Glutamatergic neuron (in vitro differentiated cells): Measurements from ENCODE around the gene NNAT. TPM values are rescaled to one million over a fixed set of nuclear protein-coding genes. Genes with fewer than 3 reads are reported as not detected.
A peak's percentile ranks its signal among the peaks of the same experiment; 100 is the strongest.
"Not testable (repeated sequence)": the region's sequence is repeated elsewhere in the genome, so short reads cannot be mapped to it uniquely, and the experiment has no call there.

Experiments used
- DNase-seq: peaks from one replicate; pipeline ENCODE4 v3.0.0; 2022
- H3K27ac Mint-ChIP-seq: one replicate; pipeline ENCODE4 v1.8.0; 2020; ENCODE audit warnings: mild to moderate bottlenecking, mixed read lengths, inconsistent platforms; ENCODE audit not compliant: unreplicated experiment
- H3K27me3 Mint-ChIP-seq: one replicate; pipeline ENCODE4 v1.8.0; 2020; ENCODE audit warnings: mild to moderate bottlenecking, moderate library complexity, mixed read lengths, inconsistent platforms; ENCODE audit not compliant: unreplicated experiment
- H3K36me3 Mint-ChIP-seq: one replicate; pipeline ENCODE4 v1.8.0; 2020; ENCODE audit warnings: mild to moderate bottlenecking, mixed read lengths, inconsistent platforms; ENCODE audit not compliant: unreplicated experiment
- H3K4me1 Mint-ChIP-seq: one replicate; pipeline ENCODE4 v1.8.0; 2020; ENCODE audit warnings: mild to moderate bottlenecking, low read depth, mixed read lengths, inconsistent platforms; ENCODE audit not compliant: unreplicated experiment
- H3K4me3 Mint-ChIP-seq: one replicate; pipeline ENCODE4 v1.8.0; 2020; ENCODE audit warnings: mild to moderate bottlenecking, mixed read lengths, inconsistent platforms; ENCODE audit not compliant: unreplicated experiment
- H3K9me3 Mint-ChIP-seq: one replicate; pipeline ENCODE4 v1.8.0; 2020; ENCODE audit warnings: mild to moderate bottlenecking, moderate library complexity, mixed read lengths, inconsistent platforms; ENCODE audit not compliant: unreplicated experiment
- CTCF ChIP-seq: fragments of 200-600 bp; sonication (generic); IDR thresholded peaks from one replicate; pipeline ENCODE4 v1.5.0; 2021; ENCODE audit not compliant: partially characterized antibody, unreplicated experiment
- total RNA-seq: library from RNA; stranded (reverse); fragmentation: NEBNext Ultra II Directional; extraction: Animal tissue kit (Norgen Biotek cat#: 25700); gene quantifications from one replicate; pipeline ENCODE4 v1.2.1, GENCODE V29; 2021; ENCODE audit not compliant: unreplicated experiment

NNAT gene
- total RNA-seq, 1 donor from 2014 or later, result 1,047 TPM

DNA sequence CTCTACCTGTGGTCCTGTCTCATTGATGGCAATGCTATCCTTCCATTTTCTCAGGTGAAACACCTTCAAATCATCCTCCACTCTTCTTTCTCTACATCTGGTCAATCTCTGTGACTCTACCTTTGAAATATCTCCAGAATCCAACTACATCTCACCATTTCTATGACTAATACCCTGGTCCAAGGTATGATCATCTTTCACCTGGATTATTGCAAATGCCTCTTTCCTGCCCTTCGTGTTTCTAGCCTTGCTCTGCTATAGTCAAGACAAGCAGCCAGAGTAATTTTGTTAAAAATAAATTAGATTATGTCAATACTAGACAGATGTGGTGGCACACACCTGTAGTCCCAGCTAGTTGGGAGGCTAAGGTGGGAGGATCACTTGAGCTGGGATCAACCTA, 24.5 kb downstream of the NNAT start:
- no peak overlapping the region for H3K27ac Mint-ChIP-seq
- H3K9me3 Mint-ChIP-seq, result no peaks in the 10 kb centered on the region
- no peaks in the 10 kb centered on the region for H3K36me3 Mint-ChIP-seq
- no peak for DNase-seq
- TF ChIP-seq CTCF, result no peak
- H3K4me3 Mint-ChIP-seq, result no peak overlapping the region
- H3K27me3 Mint-ChIP-seq, result peaks cover 1% of the 10 kb centered on the region
- peaks cover 7% of the 10 kb centered on the region for H3K4me1 Mint-ChIP-seq

- H3K4me1 Mint-ChIP-seq, result peaks cover 4% of the 10 kb centered on the region
- no peaks in the 10 kb centered on the region for H3K36me3 Mint-ChIP-seq
- H3K27ac Mint-ChIP-seq, result no peak overlapping the region
- peaks cover 1% of the 10 kb centered on the region for H3K27me3 Mint-ChIP-seq
- no peak for TF ChIP-seq CTCF
- no peak for DNase-seq
- H3K4me3 Mint-ChIP-seq, result no peak overlapping the region
- no peaks in the 10 kb centered on the region for H3K9me3 Mint-ChIP-seq
Observed at GRCh38 chr20:37547912-37548311, 26.9 kb downstream of the NNAT start.

GRCh38 chr20:37550101-37550920, 29.3 kb downstream of the NNAT start:
- not testable (repeated sequence) for H3K27me3 Mint-ChIP-seq, H3K9me3 Mint-ChIP-seq, DNase-seq, H3K4me3 Mint-ChIP-seq, H3K36me3 Mint-ChIP-seq, H3K4me1 Mint-ChIP-seq
- H3K27ac Mint-ChIP-seq, result peak overlapping the region; percentile 75

DNA sequence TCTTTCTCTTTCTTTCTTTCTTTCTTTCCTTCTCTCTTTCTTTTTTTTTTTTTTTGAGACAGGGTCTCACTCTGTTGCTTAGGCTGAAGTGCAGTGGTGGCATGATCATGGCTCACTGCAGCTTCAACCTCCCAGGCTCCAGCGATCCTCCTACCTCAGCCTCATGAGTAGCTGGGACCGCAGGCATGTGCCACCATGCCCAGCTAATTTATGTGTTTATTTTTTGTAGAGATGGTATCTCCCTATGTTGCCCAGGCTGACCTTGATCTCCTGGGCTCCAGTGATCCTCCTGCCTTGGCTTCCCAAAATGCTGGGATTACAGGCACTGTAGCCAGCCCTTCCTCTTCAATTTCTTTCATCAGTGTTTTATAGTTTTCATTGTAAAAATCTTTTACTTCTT, 30.6 kb downstream of the NNAT start:
- H3K4me3 Mint-ChIP-seq, DNase-seq, H3K4me1 Mint-ChIP-seq, H3K27me3 Mint-ChIP-seq, H3K36me3 Mint-ChIP-seq, H3K9me3 Mint-ChIP-seq: not testable (repeated sequence)
- H3K27ac Mint-ChIP-seq, result peak overlapping the region; percentile 6

DNA sequence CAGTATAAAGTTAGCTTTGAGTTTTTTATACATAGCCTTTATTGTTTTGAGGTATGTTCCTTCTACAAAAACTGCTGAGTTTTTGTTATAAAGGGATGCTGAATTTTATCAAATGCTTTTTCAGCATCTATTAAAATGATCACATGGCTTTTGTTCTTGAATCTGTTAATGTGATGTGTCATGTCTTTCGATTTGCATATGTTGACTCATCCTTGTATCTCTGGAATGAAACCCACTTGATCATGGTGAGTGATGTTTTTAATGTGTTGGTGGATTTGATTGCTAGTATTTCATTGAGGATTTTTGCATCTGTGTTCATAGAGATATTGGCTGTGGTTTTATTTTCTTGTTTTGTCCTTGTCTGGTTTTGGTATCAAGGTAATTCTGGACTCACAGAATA, 31.4 kb downstream of the NNAT start:
- no peak for TF ChIP-seq CTCF
- peak overlapping the region; percentile 2 for H3K27ac Mint-ChIP-seq

DNA sequence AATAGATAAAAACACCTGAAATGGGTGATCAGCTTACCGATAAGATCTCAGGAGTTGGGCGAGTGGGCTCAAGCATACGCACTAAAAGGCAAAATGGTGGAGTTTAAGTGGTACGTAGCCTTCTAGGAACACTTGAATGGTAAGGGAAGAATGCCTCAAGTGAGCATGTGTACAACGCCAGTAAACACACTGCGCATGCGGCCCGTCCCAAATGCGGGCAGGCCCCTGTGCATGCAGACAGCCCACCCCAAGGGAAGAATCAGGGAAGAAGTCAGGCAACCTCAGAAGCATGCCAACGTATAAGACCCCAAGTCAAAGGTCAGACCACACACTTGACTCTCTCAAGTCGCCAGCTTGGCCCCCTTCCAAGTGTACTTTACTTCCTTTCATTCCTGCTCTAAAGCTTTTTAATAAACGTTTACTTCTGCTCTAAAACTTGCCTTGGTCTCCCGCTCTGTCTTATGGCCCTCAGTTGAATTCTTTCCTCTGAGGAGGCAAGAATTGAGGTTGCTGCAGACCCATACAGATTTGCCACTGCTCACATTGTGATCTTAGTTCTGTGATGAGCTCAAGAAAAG, 33.8 kb downstream of the NNAT start:
- H3K27ac Mint-ChIP-seq, DNase-seq, H3K36me3 Mint-ChIP-seq, H3K4me1 Mint-ChIP-seq, H3K27me3 Mint-ChIP-seq, H3K4me3 Mint-ChIP-seq, H3K9me3 Mint-ChIP-seq: not testable (repeated sequence)

More for the DNA sequence above, 31.4 kb downstream of the NNAT start:
- DNase-seq, result no peak
- peaks cover 3% of the 10 kb centered on the region for H3K9me3 Mint-ChIP-seq
- H3K4me1 Mint-ChIP-seq, result no peaks in the 10 kb centered on the region
- H3K27me3 Mint-ChIP-seq, result peaks cover 5% of the 10 kb centered on the region
- peaks cover 4% of the 10 kb centered on the region for H3K36me3 Mint-ChIP-seq
- H3K4me3 Mint-ChIP-seq, result no peak overlapping the region
